Muscle of leg (tissue), 11 donors: ENCODE data around the gene CCR2. TPM values are rescaled to one million over a fixed set of nuclear protein-coding genes. Genes with fewer than 3 reads are reported as not detected.
A peak's percentile ranks its signal among the peaks of the same experiment; 100 is the strongest.

Experiments used
- DNase-seq: peaks from one replicate; pipeline ENCODE4 v3.0.0; 2013
- H3K27ac ChIP-seq: one replicate; pipeline ENCODE4 v1.5.1; 2013; ENCODE audit warnings: mild to moderate bottlenecking, low read length, control low read depth
- H3K27me3 ChIP-seq: one replicate; pipeline ENCODE4 v1.6.1; 2013; ENCODE audit warnings: low read length; ENCODE audit not compliant: control insufficient read depth, insufficient read depth
- H3K36me3 ChIP-seq: one replicate; pipeline ENCODE4 v1.6.1; 2013; ENCODE audit warnings: low read length; ENCODE audit not compliant: control insufficient read depth, insufficient read depth
- H3K4me1 ChIP-seq: one replicate; pipeline ENCODE4 v1.6.1; 2013; ENCODE audit warnings: low read length; ENCODE audit not compliant: control insufficient read depth, insufficient read depth
- H3K4me3 ChIP-seq: one replicate; pipeline ENCODE4 v1.5.1; 2013; ENCODE audit warnings: low read length, control low read depth
- H3K9me3 ChIP-seq: replicated peaks from 2 replicates; pipeline ENCODE4 v1.6.1; 2013; ENCODE audit warnings: low read depth, low read length; ENCODE audit not compliant: control insufficient read depth
- WGBS: methylation state at CpG from one replicate; pipeline ENCODE4 v1.1.5; 2013; ENCODE audit warnings: missing lambda C conversion rate; ENCODE audit not compliant: insufficient coverage; 5-methylcytosine and 5-hydroxymethylcytosine counted together
- polyA plus RNA-seq, 8 donors: library from polyadenylated mRNA; unstranded; fragments of 120-200 nt; gene quantifications; one replicate each; pipeline versions ENCODE4 v1.2.1 to v1.2.3, GENCODE V29; 2013; ENCODE audit warnings: inconsistent platforms in 1 of 8, low replicate concordance in 1 of 8; ENCODE audit not compliant: insufficient read length in 8 of 8, insufficient read depth in 1 of 8
- total RNA-seq: library from RNA; stranded (reverse); fragments of 120-200 nt; gene quantifications from one replicate; pipeline ENCODE4 v1.2.4, GENCODE V29; 2013

CCR2 gene
- total and polyA plus RNA-seq, 9 donors = 0.35 to 1.7 (median 0.76) TPM

GRCh38 chr3:46353090-46353489 lies 821 bp upstream of the CCR2 start:
- H3K27me3 ChIP-seq = peaks cover 7% of the 10 kb centered on the region
- 73% methylated on average over 3 of the region's 4 CpGs for WGBS
- H3K4me1 ChIP-seq = no peaks in the 10 kb centered on the region
- H3K27ac ChIP-seq = no peak overlapping the region
- DNase-seq = no peak
- H3K36me3 ChIP-seq = no peaks in the 10 kb centered on the region
- H3K4me3 ChIP-seq = no peak overlapping the region
- no peaks in the 10 kb centered on the region for H3K9me3 ChIP-seq

DNA sequence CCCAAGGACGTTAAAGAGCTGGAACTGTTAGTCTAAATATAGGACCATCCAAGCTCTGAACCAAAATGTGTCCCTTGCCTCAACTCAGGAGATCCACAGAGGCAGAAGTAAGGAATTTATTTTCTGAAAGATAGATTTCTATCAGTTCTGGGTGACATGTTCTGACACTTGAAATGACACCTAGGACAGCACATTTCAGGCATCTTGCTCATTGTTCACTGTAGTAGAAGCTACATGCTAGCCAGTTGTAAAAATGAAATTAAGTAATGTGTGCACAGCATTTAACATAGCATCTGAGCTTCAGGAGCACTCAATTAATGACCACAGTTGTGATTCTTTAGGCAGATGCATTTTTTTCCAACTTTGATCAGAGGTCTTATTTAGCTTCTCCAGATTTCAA lies 567 bp downstream of the CCR2 start:
- no peak for DNase-seq
- Histone ChIP-seq H3K27me3 (peaks cover 7% of the 10 kb centered on the region), H3K4me3 (no peak overlapping the region), H3K4me1 (peaks cover under 1% of the 10 kb centered on the region), H3K36me3 (no peaks in the 10 kb centered on the region), H3K27ac (no peak overlapping the region), H3K9me3 (no peaks in the 10 kb centered on the region)
- 50% methylated on average over 1 of the region's 1 CpG for WGBS

DNA sequence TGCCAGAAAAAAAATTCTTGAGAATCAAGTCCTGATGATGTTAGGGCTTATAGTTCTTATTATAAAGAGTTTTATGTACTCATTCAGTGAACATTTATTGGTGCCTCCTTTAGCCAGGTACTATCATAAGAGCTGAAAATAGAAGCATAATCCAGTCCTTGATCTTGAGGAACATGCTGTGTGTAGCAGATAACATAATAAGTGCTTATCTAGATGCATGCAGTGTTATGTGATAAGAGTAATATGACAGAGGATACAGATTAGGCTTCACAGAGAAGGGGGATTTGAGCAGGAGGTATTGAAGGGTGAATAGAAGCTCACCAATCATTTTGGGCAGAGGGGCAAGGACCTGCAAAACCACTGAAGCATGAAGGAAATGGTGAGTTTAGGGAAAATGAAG lies 1.1 kb downstream of the CCR2 start:
- Histone ChIP-seq H3K36me3 (no peaks in the 10 kb centered on the region), H3K27ac (no peak overlapping the region), H3K27me3 (peaks cover 7% of the 10 kb centered on the region), H3K4me1 (peaks cover 3% of the 10 kb centered on the region), H3K4me3 (no peak overlapping the region), H3K9me3 (no peaks in the 10 kb centered on the region)
- no peak for DNase-seq

GRCh38 chr3:46356276-46356675 lies 2.4 kb downstream of the CCR2 start:
- peaks cover 4% of the 10 kb centered on the region for H3K27me3 ChIP-seq
- 39% methylated on average over 3 of the region's 3 CpGs for WGBS

GRCh38 chr3:46356909-46357308 lies 3.0 kb downstream of the CCR2 start:
- no peak overlapping the region for H3K4me3 ChIP-seq
- peaks cover 4% of the 10 kb centered on the region for H3K27me3 ChIP-seq
- 89% methylated on average over 4 of the region's 4 CpGs for WGBS
- peaks cover 5% of the 10 kb centered on the region for H3K4me1 ChIP-seq
- no peak overlapping the region for H3K27ac ChIP-seq
- H3K36me3 ChIP-seq = no peaks in the 10 kb centered on the region
- H3K9me3 ChIP-seq = no peaks in the 10 kb centered on the region
- no peak for DNase-seq

More at GRCh38 chr3:46356276-46356675, 2.4 kb downstream of the CCR2 start:
- Histone ChIP-seq H3K4me1 (peaks cover 5% of the 10 kb centered on the region), H3K27ac (no peak overlapping the region), H3K9me3 (no peaks in the 10 kb centered on the region), H3K4me3 (no peak overlapping the region), H3K36me3 (no peaks in the 10 kb centered on the region)
- DNase-seq = no peak

GRCh38 chr3:46358466-46358865 lies 4.6 kb downstream of the CCR2 start:
- Histone ChIP-seq H3K4me1 (peaks cover 5% of the 10 kb centered on the region), H3K4me3 (no peak overlapping the region), H3K27ac (no peak overlapping the region), H3K36me3 (no peaks in the 10 kb centered on the region), H3K27me3 (peaks cover 8% of the 10 kb centered on the region), H3K9me3 (no peaks in the 10 kb centered on the region)
- 100% methylated on average over 1 of the region's 6 CpGs for WGBS
- no peak for DNase-seq

DNA sequence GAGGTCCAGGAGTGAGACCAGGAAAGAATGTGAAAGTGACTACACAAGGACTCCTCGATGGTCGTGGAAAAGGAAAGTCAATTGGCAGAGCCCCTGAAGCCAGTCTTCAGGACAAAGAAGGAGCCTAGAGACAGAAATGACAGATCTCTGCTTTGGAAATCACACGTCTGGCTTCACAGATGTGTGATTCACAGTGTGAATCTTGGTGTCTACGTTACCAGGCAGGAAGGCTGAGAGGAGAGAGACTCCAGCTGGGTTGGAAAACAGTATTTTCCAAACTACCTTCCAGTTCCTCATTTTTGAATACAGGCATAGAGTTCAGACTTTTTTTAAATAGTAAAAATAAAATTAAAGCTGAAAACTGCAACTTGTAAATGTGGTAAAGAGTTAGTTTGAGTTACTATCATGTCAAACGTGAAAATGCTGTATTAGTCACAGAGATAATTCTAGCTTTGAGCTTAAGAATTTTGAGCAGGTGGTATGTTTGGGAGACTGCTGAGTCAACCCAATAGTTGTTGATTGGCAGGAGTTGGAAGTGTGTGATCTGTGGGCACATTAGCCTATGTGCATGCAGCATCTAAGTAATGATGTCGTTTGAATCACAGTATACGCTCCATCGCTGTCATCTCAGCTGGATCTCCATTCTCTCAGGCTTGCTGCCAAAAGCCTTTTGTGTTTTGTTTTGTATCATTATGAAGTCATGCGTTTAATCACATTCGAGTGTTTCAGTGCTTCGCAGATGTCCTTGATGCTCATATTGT lies 6.0 kb downstream of the CCR2 start:
- DNase-seq = peak; percentile 66
- no peak overlapping the region for H3K4me3 ChIP-seq
- peaks cover 5% of the 10 kb centered on the region for H3K4me1 ChIP-seq
- peaks cover 4% of the 10 kb centered on the region for H3K27me3 ChIP-seq
- 35% methylated on average over 7 of the region's 11 CpGs for WGBS
- H3K27ac ChIP-seq = no peak overlapping the region
- no peaks in the 10 kb centered on the region for H3K9me3 ChIP-seq
- no peaks in the 10 kb centered on the region for H3K36me3 ChIP-seq

DNA sequence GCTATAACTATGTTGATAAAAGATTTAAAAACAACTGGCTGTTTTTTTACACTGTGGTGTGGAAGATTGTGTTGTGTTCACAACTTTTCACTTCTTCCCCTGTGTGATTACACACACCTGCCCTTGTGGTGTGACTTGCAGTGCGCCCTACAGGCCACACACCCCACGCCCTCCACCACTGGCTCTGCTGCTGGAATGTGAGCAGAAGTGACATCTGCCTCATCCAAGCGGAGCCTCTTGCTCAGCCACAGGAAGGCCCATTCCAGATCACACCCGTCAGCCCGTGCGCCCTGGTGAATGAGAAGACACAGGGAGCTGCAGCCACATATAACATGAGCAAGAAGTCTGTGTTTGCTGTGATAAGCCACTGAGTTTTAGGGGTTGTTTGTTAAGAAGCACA lies 7.0 kb downstream of the CCR2 start:
- Histone ChIP-seq H3K4me1 (peaks cover 5% of the 10 kb centered on the region), H3K36me3 (no peaks in the 10 kb centered on the region), H3K4me3 (no peak overlapping the region), H3K27ac (no peak overlapping the region), H3K9me3 (no peaks in the 10 kb centered on the region), H3K27me3 (peaks cover 8% of the 10 kb centered on the region)
- 77% methylated on average over 4 of the region's 6 CpGs for WGBS
- no peak for DNase-seq

- H3K9me3 ChIP-seq = no peaks in the 10 kb centered on the region
- peaks cover 5% of the 10 kb centered on the region for H3K4me1 ChIP-seq
- no peaks in the 10 kb centered on the region for H3K36me3 ChIP-seq
- 51% methylated on average over 2 of the region's 8 CpGs for WGBS
- no peak for DNase-seq
- H3K27me3 ChIP-seq = peaks cover 8% of the 10 kb centered on the region
- H3K27ac ChIP-seq = no peak overlapping the region
- H3K4me3 ChIP-seq = no peak overlapping the region
Measured at GRCh38 chr3:46361408-46362283, 7.7 kb downstream of the CCR2 start.

- Histone ChIP-seq H3K27me3 (peaks cover 14% of the 10 kb centered on the region), H3K27ac (no peak overlapping the region), H3K9me3 (no peaks in the 10 kb centered on the region), H3K4me1 (peaks cover 2% of the 10 kb centered on the region), H3K36me3 (no peaks in the 10 kb centered on the region), H3K4me3 (no peak overlapping the region)
- no peak for DNase-seq
- WGBS = no CpG with 5 or more reads among the region's 4 CpGs
Measured at GRCh38 chr3:46365041-46365440, 11.1 kb downstream of the CCR2 start.
